ENCODE measurements around the gene ANGEL1. TPM values are rescaled to one million over a fixed set of nuclear protein-coding genes. Genes with fewer than 3 reads are reported as not detected.

The ANGEL1 gene
- total RNA-seq, 1 donor from 2014 or later, result 12.4 TPM

DNA sequence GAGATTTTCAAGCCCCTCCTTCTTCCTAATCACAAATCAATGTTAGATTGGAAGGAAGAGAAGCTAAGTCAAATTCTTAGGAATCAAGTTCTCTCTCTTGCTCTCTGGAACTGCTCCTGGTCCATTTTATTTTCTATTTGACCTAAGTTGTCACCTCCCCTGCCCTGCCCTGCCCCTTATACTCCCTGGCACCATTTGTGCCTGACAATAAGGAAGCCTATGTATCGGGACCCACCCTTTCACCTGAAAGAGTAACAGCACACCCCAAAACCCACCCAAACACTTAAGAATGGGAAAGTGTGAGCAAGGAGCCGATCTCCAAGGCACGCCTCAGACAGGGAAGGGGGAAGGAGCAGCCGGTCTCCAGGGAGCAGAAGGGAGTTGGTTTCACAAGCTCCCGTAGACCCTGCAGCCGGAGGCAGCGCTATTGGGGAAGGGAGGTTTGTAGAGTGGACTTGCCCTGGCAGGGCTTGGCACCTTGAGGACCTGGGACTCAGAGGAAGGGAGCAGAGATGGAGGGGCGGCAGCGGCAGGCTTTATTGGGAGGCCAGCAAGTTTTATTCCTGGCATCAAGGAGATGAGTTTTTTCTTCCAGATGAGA is 15.1 kb upstream of the ANGEL1 start:
- no peak for DNase-seq (ENCODE audit: low spot score)
- intact Hi-C loops (cut with DNase I), result no loop called here

DNA sequence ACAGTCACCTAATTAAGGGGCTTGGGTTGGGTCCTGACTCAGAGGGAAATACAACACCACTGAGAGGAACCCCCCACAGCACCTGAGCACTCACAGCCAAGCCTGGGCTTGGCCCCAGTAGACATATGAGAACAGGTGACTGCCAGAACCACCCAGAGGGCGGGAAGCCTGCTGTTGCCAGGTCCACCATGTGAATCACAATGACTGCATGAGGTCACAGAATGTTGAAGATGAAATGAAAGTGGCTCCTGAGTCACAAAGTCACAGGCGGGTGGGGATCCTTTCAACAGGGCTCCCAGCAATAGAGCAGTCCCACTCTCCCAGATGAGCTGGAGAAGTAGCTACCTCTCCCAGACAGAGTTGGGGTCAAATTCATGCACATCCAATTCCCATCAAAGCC is 13.4 kb upstream of the ANGEL1 start, which contains the start of gene LRRC74A:
Gene LRRC74A (plus strand): TSS at position 287 of the 400 bp plus-strand sequence. CDS start 290 bp downstream, outside the sequence.
- no peak for DNase-seq (ENCODE audit: low spot score)
- intact Hi-C loops (cut with DNase I), result no loop called here

DNA sequence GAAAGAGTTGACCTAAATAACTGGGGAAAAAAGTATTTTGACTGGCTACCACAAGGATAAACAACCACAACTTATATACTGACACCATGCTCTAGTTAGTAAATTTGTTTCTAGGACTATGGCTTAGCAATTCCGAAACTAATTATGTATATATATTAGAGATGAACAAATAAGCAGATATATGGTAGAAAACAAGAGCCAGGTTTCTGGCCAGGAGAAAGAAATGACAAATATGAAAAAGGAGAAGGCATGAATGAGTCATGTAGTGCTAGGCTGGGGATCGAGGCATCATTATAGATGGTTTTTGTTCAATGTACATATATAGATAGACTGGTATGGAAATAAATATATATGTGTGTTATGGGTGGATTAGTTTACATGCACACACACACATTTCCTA is 8.0 kb upstream of the ANGEL1 start:
- DNase-seq (ENCODE audit: low spot score), result no peak
- intact Hi-C loops (cut with DNase I), result no loop called here

DNA sequence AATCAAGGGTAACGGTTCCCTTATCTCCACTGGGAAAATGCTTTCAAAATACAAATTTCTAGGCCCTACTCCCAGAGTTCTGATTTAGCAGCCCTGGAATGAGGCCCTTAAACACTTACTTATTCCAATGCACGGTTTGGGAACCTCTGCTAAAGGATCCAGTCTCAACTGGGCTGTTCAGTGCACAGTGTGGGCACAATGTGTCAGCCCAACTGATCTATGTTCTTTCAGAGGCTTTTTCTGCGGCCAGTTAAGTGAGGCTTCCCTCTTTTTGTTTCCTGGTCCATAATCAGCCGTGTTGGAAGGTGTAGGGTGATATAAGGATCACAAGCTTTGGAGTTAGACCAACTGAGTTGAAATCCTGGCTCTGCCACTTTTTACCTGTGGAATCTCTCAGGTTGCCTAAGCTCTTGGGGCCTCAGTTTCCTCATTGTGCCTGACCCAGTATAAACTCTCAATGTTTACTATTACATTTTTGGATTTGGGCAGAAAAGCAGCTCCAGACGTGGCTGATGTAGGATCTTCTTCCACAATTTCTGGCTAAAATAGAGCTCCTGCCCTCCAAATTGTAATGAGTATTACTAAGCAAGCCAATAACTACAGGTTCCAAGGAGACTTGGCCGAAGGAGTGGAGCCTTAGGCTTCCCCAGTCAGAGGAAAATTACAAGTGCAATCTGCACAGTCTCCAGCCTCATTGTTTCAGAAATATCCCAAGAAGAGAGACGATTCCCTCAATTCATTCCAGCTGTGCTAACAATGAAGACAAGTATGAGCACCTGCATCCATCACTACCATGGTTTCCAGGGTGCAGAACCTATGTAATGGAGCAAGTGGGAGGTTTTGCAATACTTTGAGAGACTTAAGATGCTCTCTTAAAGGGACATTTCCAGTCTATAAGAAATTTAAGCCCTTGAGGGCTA is 2.3 kb upstream of the ANGEL1 start:
- intact Hi-C loops (cut with DNase I), result no loop called here
- no peak for DNase-seq (ENCODE audit: low spot score)

DNA sequence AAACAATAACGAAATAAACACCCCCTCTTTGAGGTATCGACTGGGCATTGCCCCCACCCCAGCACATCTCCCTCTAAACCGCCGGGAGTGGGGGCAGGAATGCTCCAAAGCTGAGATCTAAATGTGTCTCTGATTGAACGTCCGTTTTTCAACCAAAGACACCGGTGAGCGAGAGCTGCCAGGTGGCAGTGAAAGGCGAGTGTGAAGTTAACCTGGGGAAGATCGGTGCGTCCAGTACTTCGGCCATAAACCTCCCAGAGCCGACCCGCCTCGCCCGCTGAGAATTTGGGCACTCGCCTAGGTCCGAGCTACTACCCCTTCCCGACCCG is 625 bp downstream of the ANGEL1 start:
- intact Hi-C loops (cut with DNase I), result no loop called here
- no peak for DNase-seq (ENCODE audit: low spot score)

DNA sequence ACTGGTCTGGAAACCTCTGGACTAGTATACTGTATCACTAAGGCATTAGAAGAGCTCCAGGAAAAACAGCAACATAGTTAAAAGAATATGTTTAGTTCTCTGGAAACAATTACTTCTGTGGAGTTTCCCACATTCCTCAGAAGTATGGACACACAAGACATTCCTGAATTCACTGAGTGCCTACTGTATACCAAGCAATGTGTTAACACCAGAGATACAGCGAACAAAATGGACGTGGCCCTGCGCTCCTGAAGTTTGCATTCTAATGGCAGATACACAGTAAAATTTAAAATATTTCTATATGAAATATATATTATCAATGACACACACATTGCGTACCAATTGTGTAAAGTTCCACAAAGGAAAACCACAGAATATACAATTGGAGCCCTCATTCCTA is 1.1 kb downstream of the ANGEL1 start:
- intact Hi-C loops (cut with DNase I), result no loop called here
- no peak for DNase-seq (ENCODE audit: low spot score)

DNA sequence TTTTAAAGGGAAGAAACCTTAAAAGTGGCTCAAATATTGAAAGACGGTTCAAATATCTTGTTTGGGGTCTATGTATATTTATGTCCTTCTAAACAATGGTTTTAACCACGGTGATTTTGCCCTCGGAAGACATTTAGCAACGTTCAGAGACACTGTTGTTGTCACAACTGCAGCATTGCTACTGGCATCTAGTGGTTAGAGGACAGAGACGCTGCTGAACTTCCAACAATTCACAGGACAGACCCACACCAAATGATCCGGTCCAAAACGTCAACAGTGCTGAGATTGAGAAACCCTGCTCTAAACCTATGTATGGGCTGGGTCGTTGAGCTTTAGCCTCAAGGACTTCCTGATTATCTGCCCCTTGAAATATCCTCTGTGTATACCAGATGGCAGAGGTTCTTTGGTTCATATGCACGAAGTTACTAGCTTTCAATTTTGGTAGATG is 1.7 kb downstream of the ANGEL1 start:
- intact Hi-C loops (cut with DNase I), result no loop called here

DNA sequence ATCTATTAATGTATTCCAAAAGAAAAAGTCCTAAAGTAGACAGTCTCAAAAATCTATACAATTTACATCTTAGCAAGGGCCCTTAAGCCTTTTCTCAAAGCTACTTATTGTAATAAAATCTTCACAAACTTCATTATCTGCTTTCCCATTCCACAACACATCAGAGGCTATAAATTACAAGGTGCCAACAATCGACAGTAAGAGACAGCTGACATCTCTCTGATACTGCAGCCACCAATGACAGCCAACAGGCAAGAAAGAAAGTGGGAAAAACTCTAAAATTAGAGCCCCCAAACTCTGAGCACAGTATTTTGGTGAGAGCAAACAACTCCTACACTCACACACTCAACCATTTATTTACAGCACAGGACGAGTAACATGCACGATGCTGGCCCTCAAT is 2.2 kb downstream of the ANGEL1 start:
- DNase-seq (ENCODE audit: low spot score), result no peak
- intact Hi-C loops (cut with DNase I), result no loop called here

More for the DNA sequence above, 1.7 kb downstream of the ANGEL1 start:
- DNase-seq (ENCODE audit: low spot score), result no peak

DNA sequence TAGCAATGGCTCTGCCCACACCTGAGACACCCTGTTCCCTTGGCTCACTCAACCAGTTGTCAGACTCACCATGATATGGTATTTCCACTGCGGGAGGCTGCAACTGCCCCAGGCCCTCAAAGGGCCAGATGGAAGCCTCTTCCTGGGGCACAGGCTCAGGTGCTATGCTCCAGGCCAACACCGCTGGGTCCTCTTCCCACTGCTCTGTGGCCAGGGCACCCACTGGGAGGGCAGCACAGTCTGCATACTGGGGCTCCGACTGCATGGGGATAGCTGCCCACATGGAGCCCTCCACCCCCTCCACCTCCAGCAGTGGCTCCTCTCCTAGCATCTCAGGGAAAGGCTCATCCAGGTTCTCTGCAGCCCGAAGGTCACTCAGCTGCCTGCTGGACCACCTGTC is 3.7 kb downstream of the ANGEL1 start:
- intact Hi-C loops (cut with DNase I), result no loop called here
- DNase-seq (ENCODE audit: low spot score), result no peak

DNA sequence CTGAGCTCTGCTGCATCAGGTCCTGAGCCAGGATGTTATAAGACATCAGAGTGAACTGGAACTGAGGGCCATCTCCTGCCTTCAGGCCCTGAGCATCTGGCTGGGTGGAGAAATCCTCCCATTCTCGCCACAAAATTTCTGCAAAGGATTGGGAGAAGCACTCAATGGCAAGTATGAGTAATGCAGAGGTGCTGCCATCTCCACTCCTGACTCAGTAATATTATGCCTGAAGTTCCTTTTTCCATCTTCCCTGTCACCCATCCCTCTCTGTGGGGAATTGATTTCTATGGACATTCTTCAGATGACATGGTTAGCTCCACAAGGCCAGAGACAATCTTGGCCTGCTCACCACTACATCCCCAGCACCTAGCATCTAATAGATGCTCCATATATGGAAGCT is 4.7 kb downstream of the ANGEL1 start:
- no peak for DNase-seq (ENCODE audit: low spot score)
- intact Hi-C loops (cut with DNase I), result no loop called here

DNA sequence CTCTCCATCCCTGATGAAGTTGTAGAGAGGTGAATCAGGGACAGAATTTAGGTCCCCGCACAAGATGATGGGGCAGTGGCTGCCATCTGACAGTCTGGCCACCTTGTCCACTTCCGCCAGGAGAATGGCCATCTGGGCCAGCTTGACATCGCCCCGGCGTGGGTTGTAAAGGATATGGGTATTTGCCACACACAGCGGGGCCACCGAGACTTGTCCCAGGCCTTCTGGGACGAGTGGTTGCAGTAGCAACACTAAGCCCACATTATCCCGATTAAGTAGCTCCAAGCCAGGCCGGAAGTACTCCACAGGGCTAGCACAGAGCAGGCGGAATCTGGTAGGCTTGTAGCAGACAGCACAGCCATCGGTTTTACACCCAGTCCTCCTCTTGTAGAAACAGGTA is 6.2 kb downstream of the ANGEL1 start:
- intact Hi-C loops (cut with DNase I), result no loop called here
- DNase-seq (ENCODE audit: low spot score), result no peak

DNA sequence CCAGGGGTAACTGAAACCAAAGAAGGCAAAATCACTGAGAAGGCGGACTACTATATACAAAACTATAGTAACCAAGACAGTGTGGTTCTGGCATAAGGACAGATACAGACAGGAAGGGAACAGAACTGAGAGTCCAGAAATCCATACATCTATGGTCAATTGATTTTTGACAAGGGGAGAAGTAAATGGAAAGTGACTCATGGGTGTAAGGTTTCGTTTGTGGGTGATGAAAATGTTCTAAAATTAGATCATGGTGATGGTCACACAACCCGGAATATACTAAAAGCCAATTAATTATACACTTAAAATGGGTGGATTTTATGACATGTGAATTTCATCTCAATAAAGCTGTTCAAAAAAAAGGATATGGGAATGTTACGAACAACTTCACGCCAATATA is 18.7 kb downstream of the ANGEL1 start:
- no peak for DNase-seq (ENCODE audit: low spot score)
- intact Hi-C loops (cut with DNase I), result no loop called here

DNA sequence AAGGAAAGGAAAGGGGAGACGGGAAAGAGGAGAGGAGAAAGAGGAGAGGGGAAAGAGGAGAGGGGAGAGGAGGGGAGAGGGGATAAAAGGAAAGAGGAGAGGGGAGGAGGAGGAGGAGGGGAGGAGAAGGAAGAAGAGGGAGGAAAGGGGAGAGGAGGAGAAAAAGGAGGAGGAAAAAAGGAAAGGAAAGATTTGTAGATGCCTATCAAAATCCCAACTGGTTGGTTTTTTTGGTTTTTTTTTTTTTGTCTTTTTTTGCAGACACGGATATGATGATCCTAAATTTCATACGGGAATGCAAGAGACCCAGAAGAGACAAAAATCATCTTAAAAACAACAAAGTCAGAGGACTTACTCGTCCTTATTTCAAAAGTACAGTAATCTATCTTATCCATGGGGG is 19.4 kb downstream of the ANGEL1 start:
- no peak for DNase-seq (ENCODE audit: low spot score)
- intact Hi-C loops (cut with DNase I), result no loop called here

DNA sequence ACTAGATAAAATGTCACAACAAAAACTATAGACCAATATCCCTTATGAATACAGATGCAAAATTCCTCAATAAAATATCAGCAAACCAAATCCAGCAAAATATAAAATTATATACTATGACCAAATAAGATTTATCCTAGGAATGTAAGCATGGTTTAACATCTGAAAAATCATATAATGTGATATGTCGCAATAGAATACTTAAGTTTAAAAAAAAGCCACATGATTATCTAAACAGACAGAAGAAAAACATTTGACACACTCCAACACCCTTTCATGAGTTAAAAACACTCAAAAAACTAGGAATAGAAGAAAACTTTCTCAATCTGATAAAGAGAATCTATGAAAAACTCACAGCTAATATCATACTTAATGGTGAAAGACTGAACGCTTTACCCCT is 20.3 kb downstream of the ANGEL1 start:
- intact Hi-C loops (cut with DNase I), result no loop called here
- no peak for DNase-seq (ENCODE audit: low spot score)

DNA sequence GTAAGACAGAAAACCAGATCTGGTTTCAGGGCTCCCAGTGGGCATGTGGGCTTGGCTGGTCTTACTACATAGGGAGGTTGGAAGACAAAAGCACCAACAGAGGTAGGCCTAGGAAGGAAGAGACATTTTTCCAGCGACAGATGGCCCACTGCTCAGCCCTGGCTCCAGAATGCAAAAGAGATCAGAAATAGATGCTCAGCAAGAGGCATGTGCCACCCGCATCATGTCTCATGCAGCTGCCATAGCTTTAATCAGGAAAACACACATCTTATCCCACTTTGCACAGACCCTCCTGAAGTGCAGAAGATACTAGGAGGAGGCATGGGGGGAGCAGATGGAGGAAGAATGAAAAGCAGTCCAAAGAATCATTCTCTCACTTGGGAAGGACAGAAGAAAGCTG is 26.1 kb downstream of the ANGEL1 start:
- intact Hi-C loops (cut with DNase I), result no loop called here

DNA sequence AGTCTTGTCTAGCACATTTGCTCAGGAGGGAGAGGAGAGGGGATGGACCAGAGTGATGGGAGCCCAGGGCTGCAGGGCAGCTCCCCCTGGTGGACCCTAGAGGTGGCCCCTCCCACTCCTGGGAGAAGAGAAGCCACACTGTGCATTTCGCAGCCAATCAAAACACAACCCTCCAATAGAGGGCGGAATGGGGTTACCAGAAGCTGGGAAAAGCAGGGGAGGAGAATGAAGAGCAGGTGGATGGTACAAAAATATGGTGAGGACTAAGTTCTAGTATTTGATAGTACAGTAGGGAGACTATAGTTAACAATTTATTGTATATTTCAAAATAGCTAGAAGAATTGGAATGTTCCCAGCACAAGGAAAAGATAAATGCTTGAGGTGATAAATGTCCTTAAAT is 27.8 kb downstream of the ANGEL1 start:
- intact Hi-C loops (cut with DNase I), result loop anchor here (1.0 kb wide), 1 partner anchor 75 kb away; no protein-coding TSS in a partner anchor
- peak; percentile 82 for DNase-seq (ENCODE audit: low spot score)

More for the DNA sequence above, 26.1 kb downstream of the ANGEL1 start:
- no peak for DNase-seq (ENCODE audit: low spot score)

DNA sequence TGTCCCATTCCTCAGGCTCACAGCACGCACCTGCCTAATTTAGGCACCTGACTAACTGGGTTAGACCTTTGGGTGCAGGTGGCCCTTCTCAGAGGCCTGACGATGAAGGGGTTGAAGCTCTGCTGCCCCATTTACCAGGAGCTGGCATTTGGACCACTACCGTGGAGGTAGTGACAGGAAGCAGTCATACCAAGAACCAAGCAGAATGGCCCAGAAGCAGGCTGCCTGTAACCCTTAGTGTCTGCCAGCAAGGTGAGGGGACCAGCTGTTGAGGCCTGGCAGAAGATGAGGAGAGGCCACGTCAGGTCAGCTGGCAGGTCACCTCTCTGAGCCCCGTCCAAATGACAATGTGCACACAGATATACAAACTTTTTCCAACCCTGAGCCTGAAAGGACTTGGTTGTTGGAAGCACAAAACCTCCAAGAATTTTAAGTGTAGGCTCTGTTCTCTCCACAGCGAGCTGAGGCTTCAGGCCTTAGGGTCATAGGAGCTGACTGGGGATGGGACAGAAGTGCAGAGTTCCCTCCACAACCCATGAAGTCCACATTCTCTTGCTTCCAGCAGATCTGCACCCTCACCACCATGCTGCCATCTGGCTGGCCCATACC is 28.3 kb downstream of the ANGEL1 start:
- DNase-seq (ENCODE audit: low spot score), result no peak
- intact Hi-C loops (cut with DNase I), result loop anchor here (1.0 kb wide), 1 partner anchor 74 kb away; no protein-coding TSS in a partner anchor

DNA sequence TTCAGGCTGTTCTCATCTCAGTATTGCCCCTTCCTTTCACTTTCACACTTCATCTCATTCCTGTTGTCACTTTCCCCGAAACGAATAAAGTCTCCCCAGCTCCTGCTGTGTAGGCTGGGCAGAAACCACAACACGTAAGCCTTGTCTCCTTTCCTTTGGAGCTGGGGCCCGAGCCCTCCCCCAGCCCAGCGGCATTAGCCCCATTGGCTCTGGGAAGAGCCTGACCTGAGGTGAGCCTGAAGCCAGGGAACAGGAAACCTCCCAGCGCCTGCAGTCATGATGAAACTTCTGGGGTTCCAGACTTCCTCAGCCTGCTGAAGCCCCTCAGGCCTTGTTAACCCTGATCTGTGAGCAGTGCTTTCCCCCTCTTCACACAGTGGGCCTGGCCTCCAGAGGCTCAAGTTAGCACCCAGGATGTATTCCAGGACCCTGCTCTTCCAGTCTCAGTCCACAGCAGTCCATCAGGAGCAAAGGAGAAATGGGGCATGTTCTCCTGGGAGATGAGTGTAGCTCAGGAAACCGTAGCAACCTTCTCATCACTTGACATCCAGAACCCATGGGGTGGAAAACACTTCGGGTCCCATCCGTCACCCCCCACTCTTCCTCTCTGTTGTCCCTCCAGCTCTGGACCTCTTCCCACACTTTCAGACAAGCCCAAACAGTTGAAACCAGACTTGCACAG is 29.7 kb downstream of the ANGEL1 start:
- DNase-seq (ENCODE audit: low spot score), result peak; percentile 66
- intact Hi-C loops (cut with DNase I), result no loop called here

DNA sequence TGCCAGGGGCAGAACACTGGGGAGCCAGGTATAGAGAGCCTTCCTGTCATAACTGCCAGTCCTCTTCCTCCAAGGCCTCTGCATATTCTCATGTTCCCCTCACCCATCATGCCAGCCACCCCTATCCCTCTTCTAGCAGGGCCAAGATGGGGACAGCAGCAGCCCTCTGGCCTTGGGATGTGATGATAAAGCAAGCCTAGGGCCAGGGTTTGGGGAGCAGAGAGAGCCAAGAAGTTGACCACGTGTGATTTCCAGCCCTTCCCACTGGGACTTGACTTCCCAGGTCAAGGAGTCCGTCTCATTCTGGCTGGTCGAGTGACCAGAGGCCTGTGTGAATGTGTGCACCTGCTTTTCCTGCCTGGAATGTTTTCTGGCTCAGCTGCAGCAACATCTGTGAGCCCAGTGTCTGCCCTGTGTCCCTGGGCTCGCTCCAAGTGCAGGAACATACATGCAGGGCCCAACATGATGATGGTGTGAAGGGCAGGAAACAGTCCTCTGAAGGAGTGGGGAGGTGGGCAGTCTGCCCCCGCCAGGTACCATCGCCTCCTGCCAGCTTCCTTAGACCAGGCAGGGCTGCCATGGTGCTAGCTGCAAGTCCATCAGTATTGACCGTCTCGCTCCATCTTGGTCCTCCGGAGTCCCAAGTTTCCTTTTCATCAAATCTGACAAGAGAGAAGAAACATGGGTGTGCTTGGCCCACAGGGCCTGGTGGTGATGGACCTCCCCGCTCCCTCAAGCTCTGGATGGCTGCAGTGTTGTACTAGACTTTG is 30.4 kb downstream of the ANGEL1 start:
- DNase-seq (ENCODE audit: low spot score), result peak; percentile 50
- intact Hi-C loops (cut with DNase I), result no loop called here

Data from cardiac septum (tissue), 1 donor.